HG03159 (cell line): ENCODE data around the gene LRRN4CL.
A peak's percentile ranks its signal among the peaks of the same experiment; 100 is the strongest.

Source experiments
- ATAC-seq: cut with Tn5 transposase; IDR thresholded peaks from one replicate; pipeline ENCODE4 v1.9.1; 2021; ENCODE audit warnings: mild to moderate bottlenecking, moderate library complexity; ENCODE audit not compliant: unreplicated experiment

LRRN4CL gene

GRCh38 chr11:62648185-62648966 is 41.0 kb downstream of the LRRN4CL start:
- no peak for ATAC-seq

GRCh38 chr11:62647609-62648005 is 41.7 kb downstream of the LRRN4CL start:
- ATAC-seq = no peak

GRCh38 chr11:62646825-62647608 is 42.3 kb downstream of the LRRN4CL start:
- ATAC-seq = peak; percentile 3

GRCh38 chr11:62645946-62646824 is 43.1 kb downstream of the LRRN4CL start, which contains the start of gene GANAB:
TSS of gene GANAB (minus strand) at chr11:62646613. CDS start at chr11:62646599, 14 bp downstream.
- ATAC-seq = peak; percentile 92

- no peak for ATAC-seq
Measured at GRCh38 chr11:62645671-62645945, 43.7 kb downstream of the LRRN4CL start.

GRCh38 chr11:62644220-62644619 is 45.1 kb downstream of the LRRN4CL start:
- no peak for ATAC-seq
